Retinal pigment epithelial cell (primary cell): ENCODE results near the gene PKN3.
A peak's percentile ranks its signal among the peaks of the same experiment; 100 is the strongest.

Experiments
- DNase-seq: peaks from one replicate; pipeline ENCODE4 v3.0.0-alpha.2; 2010; ENCODE audit warnings: low read depth
- H3K4me3 ChIP-seq: 2 replicates; pipeline ENCODE4 v1.5.1; 2011; ENCODE audit warnings: mild to moderate bottlenecking, low read length, control low read depth, moderate library complexity
- TF ChIP-seq, protein P1 (sequence below): conservative IDR thresholded peaks from 2 replicates; pipeline ENCODE4 v1.5.1; 2011; ENCODE audit warnings: low read depth, low read length, control low read depth, inconsistent platforms

PKN3 gene

GRCh38 chr9:128669786-128670185 is 32.5 kb upstream of the PKN3 start:
- no peak overlapping the region for H3K4me3 ChIP-seq
- DNase-seq = no peak
- TF ChIP-seq, protein P1, sequence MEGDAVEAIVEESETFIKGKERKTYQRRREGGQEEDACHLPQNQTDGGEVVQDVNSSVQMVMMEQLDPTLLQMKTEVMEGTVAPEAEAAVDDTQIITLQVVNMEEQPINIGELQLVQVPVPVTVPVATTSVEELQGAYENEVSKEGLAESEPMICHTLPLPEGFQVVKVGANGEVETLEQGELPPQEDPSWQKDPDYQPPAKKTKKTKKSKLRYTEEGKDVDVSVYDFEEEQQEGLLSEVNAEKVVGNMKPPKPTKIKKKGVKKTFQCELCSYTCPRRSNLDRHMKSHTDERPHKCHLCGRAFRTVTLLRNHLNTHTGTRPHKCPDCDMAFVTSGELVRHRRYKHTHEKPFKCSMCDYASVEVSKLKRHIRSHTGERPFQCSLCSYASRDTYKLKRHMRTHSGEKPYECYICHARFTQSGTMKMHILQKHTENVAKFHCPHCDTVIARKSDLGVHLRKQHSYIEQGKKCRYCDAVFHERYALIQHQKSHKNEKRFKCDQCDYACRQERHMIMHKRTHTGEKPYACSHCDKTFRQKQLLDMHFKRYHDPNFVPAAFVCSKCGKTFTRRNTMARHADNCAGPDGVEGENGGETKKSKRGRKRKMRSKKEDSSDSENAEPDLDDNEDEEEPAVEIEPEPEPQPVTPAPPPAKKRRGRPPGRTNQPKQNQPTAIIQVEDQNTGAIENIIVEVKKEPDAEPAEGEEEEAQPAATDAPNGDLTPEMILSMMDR = no peak

GRCh38 chr9:128675382-128675781 is 26.9 kb upstream of the PKN3 start:
- H3K4me3 ChIP-seq = no peak overlapping the region
- DNase-seq = no peak
- TF ChIP-seq, protein P1 = no peak

GRCh38 chr9:128677794-128678193 is 24.5 kb upstream of the PKN3 start:
- TF ChIP-seq, protein P1 = no peak
- no peak overlapping the region for H3K4me3 ChIP-seq
- no peak for DNase-seq

- H3K4me3 ChIP-seq = peak overlapping the region; percentile 85
- DNase-seq = peak; percentile 79
- TF ChIP-seq, protein P1 = no peak
These were observed 18.8 kb upstream of the PKN3 start for GRCh38 chr9:128683340-128684064.

- TF ChIP-seq, protein P1 = no peak
- peak overlapping the region; percentile 85 for H3K4me3 ChIP-seq
These were observed 18.3 kb upstream of the PKN3 start for GRCh38 chr9:128684065-128684324.

DNA sequence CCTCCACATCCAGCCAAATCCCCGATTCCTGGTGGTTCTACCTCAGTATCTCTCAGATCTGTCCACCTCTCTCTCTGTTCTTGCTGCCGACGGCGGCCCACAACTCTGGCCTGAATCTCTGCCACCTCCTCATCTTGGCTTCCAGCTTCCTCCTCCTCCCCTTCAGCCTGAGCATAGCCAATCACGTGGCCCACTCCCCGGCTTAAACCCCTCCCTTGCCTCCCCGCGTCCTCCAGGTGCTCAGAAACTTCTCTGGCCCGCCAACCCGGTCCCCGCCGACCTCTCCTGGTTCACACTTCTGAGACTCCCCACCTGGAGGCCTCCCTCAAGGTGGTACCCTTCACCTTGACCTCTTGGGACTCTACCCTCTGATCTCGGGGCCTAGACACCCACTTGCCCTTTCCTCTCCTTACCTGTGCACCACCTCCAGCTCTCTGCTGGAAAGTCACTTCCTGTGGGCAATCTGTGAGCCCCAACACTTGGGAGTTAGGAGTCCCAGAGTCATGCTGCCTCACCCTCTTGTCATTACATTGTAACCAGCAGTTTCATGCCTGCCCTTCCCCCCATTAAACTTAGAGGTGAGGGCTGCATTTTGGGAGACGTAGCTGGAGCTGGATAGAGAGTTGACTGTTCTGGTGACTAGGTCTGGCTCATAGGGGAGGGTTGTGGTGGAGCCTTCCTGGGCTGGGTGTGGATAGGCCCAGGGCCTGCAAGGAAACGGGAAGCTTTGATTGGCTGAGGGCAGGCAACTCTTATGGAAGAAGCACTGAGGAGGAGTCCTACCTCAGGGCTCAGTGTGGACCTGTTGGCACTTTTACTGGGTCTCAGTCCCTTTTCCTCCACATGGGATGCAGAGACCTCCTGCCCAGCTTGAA is 17.7 kb upstream of the PKN3 start:
- peak; percentile 50 for DNase-seq
- H3K4me3 ChIP-seq = peak overlapping the region; percentile 85
- TF ChIP-seq, protein P1 = no peak

More at GRCh38 chr9:128684065-128684324, 18.3 kb upstream of the PKN3 start:
- no peak for DNase-seq
